Neural cell (in vitro differentiated cells): ENCODE results near the gene ZNF385D. TPM values are rescaled to one million over a fixed set of nuclear protein-coding genes. Genes with fewer than 3 reads are reported as not detected.

ENCODE experiments used
- H2AFZ ChIP-seq: fragments of 200-600, 300-800 bp; sonication (generic), shearing (Covaris generic); 2 replicates; pipeline ENCODE4 v1.6.0; 2014; ENCODE audit warnings: low read depth, mild to moderate bottlenecking, antibody characterized with exemption, low read length, moderate library complexity
- H3F3A ChIP-seq: fragments of 200-600 bp; shearing (Covaris generic); 2 replicates; pipeline ENCODE4 v1.6.1; 2016; ENCODE audit warnings: mild to moderate bottlenecking, moderate library complexity, mixed read lengths, antibody characterized with exemption, low read length; ENCODE audit not compliant: insufficient read depth, poor library complexity, severe bottlenecking
- H3K27ac ChIP-seq: fragments of 200-600, 300-800 bp; sonication (generic), shearing (Covaris generic); 2 replicates; pipeline ENCODE4 v1.5.1; 2014; ENCODE audit warnings: mild to moderate bottlenecking, low read length, moderate library complexity
- H3K27me3 ChIP-seq: fragments of 300-800, 200-600 bp; sonication (generic), shearing (Covaris generic); 2 replicates; pipeline ENCODE4 v1.6.0; 2014; ENCODE audit warnings: mild to moderate bottlenecking, low read depth, low read length, moderate library complexity; ENCODE audit not compliant: insufficient read depth
- H3K36me3 ChIP-seq: fragments of 300-800, 200-600 bp; sonication (generic), shearing (Covaris generic); 2 replicates; pipeline ENCODE4 v1.5.1; 2014; ENCODE audit warnings: mild to moderate bottlenecking, antibody characterized with exemption, low read length, moderate library complexity; ENCODE audit not compliant: insufficient read depth
- H3K4me2 ChIP-seq: fragments of 300-800, 200-600 bp; sonication (generic), shearing (Covaris generic); 2 replicates; pipeline ENCODE4 v1.6.0; 2014; ENCODE audit warnings: mild to moderate bottlenecking, low read length
- H3K4me3 ChIP-seq: fragments of 300-800, 200-600 bp; sonication (generic), shearing (Covaris generic); 2 replicates; pipeline ENCODE4 v1.5.1; 2014; ENCODE audit warnings: mild to moderate bottlenecking, low read length, moderate library complexity
- H3K79me2 ChIP-seq: fragments of 200-600 bp; shearing (Covaris generic); replicated peaks from 2 replicates; pipeline ENCODE4 v1.6.0; 2014; ENCODE audit warnings: mild to moderate bottlenecking, low read length, moderate library complexity; ENCODE audit not compliant: insufficient read depth
- H3K9ac ChIP-seq: fragments of 300-800, 200-600 bp; sonication (generic), shearing (Covaris generic); 2 replicates; pipeline ENCODE4 v1.6.1; 2016; ENCODE audit warnings: mild to moderate bottlenecking, low read length, mixed read lengths
- H3K9me2 ChIP-seq: fragments of 200-600 bp; shearing (Covaris generic); 2 replicates; pipeline ENCODE4 v1.6.1; 2016; ENCODE audit warnings: mild to moderate bottlenecking, low read length, mixed read lengths; ENCODE audit not compliant: insufficient read depth
- H3K9me3 ChIP-seq: fragments of 200-600, 300-800 bp; sonication (generic), shearing (Covaris generic); 2 replicates; pipeline ENCODE4 v1.6.1; 2016; ENCODE audit warnings: mild to moderate bottlenecking, mixed run types, low read length, moderate library complexity, mixed read lengths
- H4K20me1 ChIP-seq: fragments of 200-600 bp; shearing (Covaris generic); 2 replicates; pipeline ENCODE4 v1.6.1; 2016; ENCODE audit warnings: mild to moderate bottlenecking, mixed run types; ENCODE audit not compliant: insufficient read depth
- CTCF ChIP-seq: fragments of 450-650 bp; IDR thresholded peaks from 2 replicates; pipeline ENCODE4 v1.5.1; 2014; ENCODE audit warnings: antibody characterized with exemption, mild to moderate bottlenecking, moderate library complexity; ENCODE audit not compliant: poor library complexity, severe bottlenecking
- EP300 ChIP-seq: fragments of 450-650 bp; conservative IDR thresholded peaks from 2 replicates; pipeline ENCODE4 v1.6.1; 2014; ENCODE audit warnings: antibody characterized with exemption, mild to moderate bottlenecking, moderate library complexity; ENCODE audit not compliant: poor library complexity, severe bottlenecking
- EZH2 ChIP-seq: fragments of 200-600, 300-800 bp; shearing (Covaris generic), sonication (generic); IDR thresholded peaks from 2 replicates; pipeline ENCODE4 v1.6.1; 2014; ENCODE audit warnings: antibody characterized with exemption, low read length, borderline replicate concordance, mild to moderate bottlenecking; ENCODE audit not compliant: insufficient read depth, poor library complexity, severe bottlenecking
- MXI1 ChIP-seq: fragments of 450-650 bp; conservative IDR thresholded peaks from 2 replicates; pipeline ENCODE4 v1.6.1; 2014; ENCODE audit warnings: antibody characterized with exemption, mild to moderate bottlenecking; ENCODE audit not compliant: poor library complexity, severe bottlenecking
- POLR2AphosphoS5 ChIP-seq: IDR thresholded peaks from 2 replicates; pipeline ENCODE4 v1.6.1; 2012
- RAD21 ChIP-seq: fragments of 450-650 bp; conservative IDR thresholded peaks from 2 replicates; pipeline ENCODE4 v1.6.1; 2014; ENCODE audit warnings: antibody characterized with exemption, mild to moderate bottlenecking, moderate library complexity
- SMC3 ChIP-seq: fragments of 450-650 bp; conservative IDR thresholded peaks from 2 replicates; pipeline ENCODE4 v1.6.1; 2014; ENCODE audit warnings: antibody characterized with exemption, mild to moderate bottlenecking, moderate library complexity; ENCODE audit not compliant: poor library complexity
- TAF1 ChIP-seq: IDR thresholded peaks from 2 replicates; pipeline ENCODE4 v1.6.1; 2012; ENCODE audit warnings: low read depth
- polyA plus RNA-seq: library from polyadenylated mRNA; depleted of rRNA; stranded (reverse); fragments of >200 nt; gene quantifications from 2 replicates; pipeline ENCODE4 v1.2.3, GENCODE V29; 2014
- TF ChIP-seq, protein P1 (sequence below): IDR thresholded peaks from 2 replicates; pipeline ENCODE4 v1.6.1; 2012; ENCODE audit warnings: borderline replicate concordance

Gene ZNF385D
- polyA plus RNA-seq, 1 donor from 2014 or later, result 3.4 TPM

GRCh38 chr3:21766002-21766401 is 15.0 kb upstream of the ZNF385D start:
- Histone ChIP-seq H3K79me2 (no peaks in the 10 kb centered on the region), H4K20me1 (no peaks in the 10 kb centered on the region), H3K27me3 (no peaks in the 10 kb centered on the region), H3K4me2 (no peak overlapping the region), H3K9me2 (no peaks in the 10 kb centered on the region), H3K9me3 (no peaks in the 10 kb centered on the region), H3K36me3 (no peaks in the 10 kb centered on the region), H3K27ac (no peak overlapping the region), H3K4me3 (no peak overlapping the region), H3F3A (no peaks in the 10 kb centered on the region), H2AFZ (no peak overlapping the region), H3K9ac (no peak overlapping the region)
- TF ChIP-seq EZH2 (no peak), TAF1 (no peak), SMC3 (no peak), EP300 (no peak), POLR2AphosphoS5 (no peak), RAD21 (no peak), CTCF (no peak), MXI1 (no peak)
- TF ChIP-seq, protein P1, sequence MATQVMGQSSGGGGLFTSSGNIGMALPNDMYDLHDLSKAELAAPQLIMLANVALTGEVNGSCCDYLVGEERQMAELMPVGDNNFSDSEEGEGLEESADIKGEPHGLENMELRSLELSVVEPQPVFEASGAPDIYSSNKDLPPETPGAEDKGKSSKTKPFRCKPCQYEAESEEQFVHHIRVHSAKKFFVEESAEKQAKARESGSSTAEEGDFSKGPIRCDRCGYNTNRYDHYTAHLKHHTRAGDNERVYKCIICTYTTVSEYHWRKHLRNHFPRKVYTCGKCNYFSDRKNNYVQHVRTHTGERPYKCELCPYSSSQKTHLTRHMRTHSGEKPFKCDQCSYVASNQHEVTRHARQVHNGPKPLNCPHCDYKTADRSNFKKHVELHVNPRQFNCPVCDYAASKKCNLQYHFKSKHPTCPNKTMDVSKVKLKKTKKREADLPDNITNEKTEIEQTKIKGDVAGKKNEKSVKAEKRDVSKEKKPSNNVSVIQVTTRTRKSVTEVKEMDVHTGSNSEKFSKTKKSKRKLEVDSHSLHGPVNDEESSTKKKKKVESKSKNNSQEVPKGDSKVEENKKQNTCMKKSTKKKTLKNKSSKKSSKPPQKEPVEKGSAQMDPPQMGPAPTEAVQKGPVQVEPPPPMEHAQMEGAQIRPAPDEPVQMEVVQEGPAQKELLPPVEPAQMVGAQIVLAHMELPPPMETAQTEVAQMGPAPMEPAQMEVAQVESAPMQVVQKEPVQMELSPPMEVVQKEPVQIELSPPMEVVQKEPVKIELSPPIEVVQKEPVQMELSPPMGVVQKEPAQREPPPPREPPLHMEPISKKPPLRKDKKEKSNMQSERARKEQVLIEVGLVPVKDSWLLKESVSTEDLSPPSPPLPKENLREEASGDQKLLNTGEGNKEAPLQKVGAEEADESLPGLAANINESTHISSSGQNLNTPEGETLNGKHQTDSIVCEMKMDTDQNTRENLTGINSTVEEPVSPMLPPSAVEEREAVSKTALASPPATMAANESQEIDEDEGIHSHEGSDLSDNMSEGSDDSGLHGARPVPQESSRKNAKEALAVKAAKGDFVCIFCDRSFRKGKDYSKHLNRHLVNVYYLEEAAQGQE, result no peak

- no peaks in the 10 kb centered on the region for H3K36me3 ChIP-seq
- no peaks in the 10 kb centered on the region for H4K20me1 ChIP-seq
- no peaks in the 10 kb centered on the region for H3K27me3 ChIP-seq
- H3K9me2 ChIP-seq, result no peaks in the 10 kb centered on the region
- no peak overlapping the region for H3K27ac ChIP-seq
- H3K9me3 ChIP-seq, result no peaks in the 10 kb centered on the region
- H3F3A ChIP-seq, result no peaks in the 10 kb centered on the region
- TF ChIP-seq, protein P1, result no peak
- TF ChIP-seq MXI1, result no peak
- TF ChIP-seq RAD21, result no peak
- TF ChIP-seq EP300, result no peak
- no peak for TF ChIP-seq SMC3
- no peak for TF ChIP-seq TAF1
- no peak for TF ChIP-seq CTCF
- no peak for TF ChIP-seq POLR2AphosphoS5
- TF ChIP-seq EZH2, result no peak
- H3K4me2 ChIP-seq, result no peak overlapping the region
- H3K4me3 ChIP-seq, result no peak overlapping the region
- H3K9ac ChIP-seq, result no peak overlapping the region
- no peaks in the 10 kb centered on the region for H3K79me2 ChIP-seq
- H2AFZ ChIP-seq, result no peak overlapping the region
Measured at GRCh38 chr3:21755896-21756295, 4.9 kb upstream of the ZNF385D start.
